Stomach (tissue), 9 donors: ENCODE results near the gene ATIC. TPM values are rescaled to one million over a fixed set of nuclear protein-coding genes. Genes with fewer than 3 reads are reported as not detected.

Source experiments
- DNase-seq, 2 donors: peaks; one replicate each; pipeline versions ENCODE4 v3.0.0 to v3.0.0-alpha.2; 2013 to 2019
- H3K27ac ChIP-seq, 5 donors: fragments of 200-600 bp in 4 of 5; sonication (generic) in 4 of 5; one replicate each; pipeline ENCODE4 v1.5.1; 2013 to 2019; ENCODE audit warnings: mild to moderate bottlenecking in 1 of 5, moderate library complexity in 1 of 5
- H3K27me3 ChIP-seq, 3 donors: fragments of 200-600 bp; sonication (generic); one replicate each; pipeline ENCODE4 v1.5.1; 2017 to 2019; ENCODE audit warnings: mixed run types in 1 of 3
- H3K36me3 ChIP-seq, 4 donors: fragments of 200-600 bp; sonication (generic); 1 replicate in 3 of 4; 2 replicates in 1 of 4; pipeline ENCODE4 v1.5.1; 2016 to 2019
- H3K4me1 ChIP-seq, 4 donors: fragments of 200-600 bp; sonication (generic); one replicate each; pipeline ENCODE4 v1.5.1; 2016 to 2019
- H3K4me3 ChIP-seq, 4 donors: fragments of 200-600 bp; sonication (generic) in 3 of 4; one replicate each; pipeline ENCODE4 v1.5.1; 2016 to 2019; ENCODE audit warnings: mild to moderate bottlenecking in 1 of 4
- H3K9me3 ChIP-seq, 4 donors: fragments of 200-600 bp; sonication (generic); one replicate each; pipeline ENCODE4 v1.5.1; 2016 to 2019
- CTCF ChIP-seq, 7 experiments: fragments of 450-650 bp in 4 of 7; fragments of 200-600 bp in 3 of 7; sonication (generic) in 3 of 7; IDR thresholded peaks; one replicate each; pipeline ENCODE4 v1.5.1; 2016 to 2019; ENCODE audit warnings: antibody characterized with exemption in 7 of 7, control low read depth in 2 of 7, mild to moderate bottlenecking in 1 of 7
- EP300 ChIP-seq: sonication (generic); formaldehyde crosslinking; IDR thresholded peaks from one replicate; pipeline ENCODE4 v1.6.1; 2017; ENCODE audit warnings: antibody characterized with exemption
- POLR2A ChIP-seq, 4 donors: fragments of 450-650 bp; IDR thresholded peaks; one replicate each; pipeline ENCODE4 v1.6.1; 2016; ENCODE audit warnings: antibody characterized with exemption in 4 of 4, control low read depth in 2 of 4, mild to moderate bottlenecking in 1 of 4, moderate library complexity in 1 of 4
- POLR2AphosphoS5 ChIP-seq, 3 donors: sonication (generic); formaldehyde crosslinking; IDR thresholded peaks; one replicate each; pipeline ENCODE4 v1.6.1; 2016; ENCODE audit warnings: antibody characterized with exemption in 3 of 3
- WGBS, 5 donors: extraction: QIAGEN DNeasy Blood & Tissue Kit in 3 of 5; methylation state at CpG; one replicate each; pipeline versions ENCODE4 v1.1.5 to v1.1.7; 2013 to 2018; 5-methylcytosine and 5-hydroxymethylcytosine counted together
- intact Hi-C: fragments of 100-400 bp; cut with DNase I; formaldehyde crosslinking; loops from one replicate; pipeline ENCODE4 v1.15.1; 2023; ENCODE audit warnings: low total_unique reads
- polyA plus RNA-seq, 3 donors: library from polyadenylated mRNA; stranded (reverse); fragments of 200-250 nt; gene quantifications; one replicate each; pipeline ENCODE4 v1.2.3, GENCODE V29; 2013
- total RNA-seq, 5 donors: library from RNA; depleted of rRNA; stranded (reverse); fragments of >200 nt; gene quantifications; one replicate each; pipeline versions ENCODE4 v1.1.0 to v1.2.3, GENCODE V29; 2014 to 2016
- donor health status: healthy with polysubstance abuse.
- donor health status: Bipolar disorder and iron deficiency.
- donor health status: healthy.

Gene ATIC
- total and polyA plus RNA-seq, 8 donors = 9.4 to 125 (median 76.6) TPM

DNA sequence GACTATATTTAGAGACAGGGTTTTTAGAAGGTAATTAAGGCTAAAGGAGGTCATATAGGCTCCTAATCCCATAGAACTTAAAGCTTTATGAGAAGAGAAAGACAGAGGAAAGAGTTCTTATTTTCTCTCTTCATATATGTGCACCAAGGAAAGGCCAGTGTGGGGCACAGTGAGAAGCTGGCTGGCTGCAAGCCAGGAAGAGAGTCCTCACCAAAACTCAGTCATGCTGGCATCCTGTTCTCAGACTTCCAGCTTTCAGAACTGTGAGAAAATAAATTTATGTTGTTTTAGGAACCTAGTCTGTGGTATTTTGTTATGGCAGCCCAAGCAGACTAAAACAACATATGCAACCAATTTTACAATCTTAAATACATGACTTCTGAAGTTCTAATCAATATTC, 31.5 kb upstream of the ATIC start:
- no peak overlapping the region for H3K27ac ChIP-seq
- no peak overlapping the region for H3K4me3 ChIP-seq
- no peak for DNase-seq
- H3K4me1 ChIP-seq = no peaks in the 10 kb centered on the region
- no peak for TF ChIP-seq POLR2AphosphoS5 (IDR thresholded peaks at IDR 0.05)
- TF ChIP-seq POLR2A (IDR thresholded peaks at IDR 0.05) = no peak
- TF ChIP-seq CTCF (IDR thresholded peaks at IDR 0.05) = no peak
- no peak for TF ChIP-seq EP300
- H3K27me3 ChIP-seq = no peaks in the 10 kb centered on the region
- intact Hi-C loops = no loop called here
- no peaks in the 10 kb centered on the region for H3K9me3 ChIP-seq
- H3K36me3 ChIP-seq = no peaks in the 10 kb centered on the region

GRCh38 chr2:215283221-215283620, 28.6 kb upstream of the ATIC start:
- Histone ChIP-seq H3K27ac (no peak overlapping the region), H3K4me3 (no peak overlapping the region), H3K27me3 (no peaks in the 10 kb centered on the region), H3K9me3 (no peaks in the 10 kb centered on the region), H3K36me3 (no peaks in the 10 kb centered on the region), H3K4me1 (no peaks in the 10 kb centered on the region)
- no peak for TF ChIP-seq EP300
- no peak for TF ChIP-seq POLR2A (IDR thresholded peaks at IDR 0.05)
- no peak for TF ChIP-seq CTCF (IDR thresholded peaks at IDR 0.05)
- TF ChIP-seq POLR2AphosphoS5 (IDR thresholded peaks at IDR 0.05) = no peak
- WGBS, 5 donors = 74 to 90% (median 75%) methylated on average over 1 of the region's 1 CpG
- DNase-seq = no peak
- intact Hi-C loops = no loop called here

- WGBS, 5 donors = 84 to 97% (median 90%) methylated on average over 2 of the region's 2 CpGs
- TF ChIP-seq EP300 = no peak
- no peak for TF ChIP-seq POLR2A (IDR thresholded peaks at IDR 0.05)
- no peak for TF ChIP-seq POLR2AphosphoS5 (IDR thresholded peaks at IDR 0.05)
- TF ChIP-seq CTCF (IDR thresholded peaks at IDR 0.05) = no peak
- no peak overlapping the region for H3K4me3 ChIP-seq
- H3K4me1 ChIP-seq = no peaks in the 10 kb centered on the region
- intact Hi-C loops = no loop called here
- no peak for DNase-seq
- H3K36me3 ChIP-seq = no peaks in the 10 kb centered on the region
- no peaks in the 10 kb centered on the region for H3K9me3 ChIP-seq
- H3K27ac ChIP-seq = no peak overlapping the region
- no peaks in the 10 kb centered on the region for H3K27me3 ChIP-seq
These were observed 25.6 kb upstream of the ATIC start for GRCh38 chr2:215286309-215286708.

DNA sequence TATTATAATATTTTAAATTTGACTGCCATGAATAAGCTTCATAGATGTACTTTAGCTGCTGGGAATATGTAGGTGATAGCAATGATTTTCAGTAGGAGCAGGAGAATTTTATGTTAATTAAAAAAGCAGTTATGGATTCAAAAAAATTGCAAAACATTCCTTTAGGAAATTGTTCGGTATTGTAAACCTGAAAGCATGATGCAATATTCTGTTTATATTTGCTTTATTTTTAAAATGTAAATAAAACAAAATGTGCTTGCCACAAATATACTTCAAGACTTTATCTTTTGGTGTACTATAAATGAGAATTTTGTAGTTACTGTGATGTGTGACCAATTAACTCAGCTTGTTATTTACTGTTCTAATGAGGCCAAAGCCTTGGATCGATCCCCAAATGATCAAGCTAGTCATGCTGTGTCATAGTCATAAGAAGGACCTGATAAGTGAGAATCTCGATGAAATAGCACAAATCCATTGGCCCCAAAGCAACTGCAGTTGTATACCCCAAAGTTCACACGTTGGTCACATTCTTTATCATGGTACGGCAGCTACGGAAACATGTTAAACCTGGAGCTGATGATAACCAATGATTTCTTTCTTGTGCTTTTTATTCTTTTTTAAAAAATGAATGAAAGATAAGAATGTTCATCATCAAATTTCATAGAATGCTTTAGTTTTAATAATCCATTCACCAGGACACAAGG, 23.6 kb upstream of the ATIC start:
- Histone ChIP-seq H3K27me3 (no peaks in the 10 kb centered on the region), H3K36me3 (no peaks in the 10 kb centered on the region), H3K4me3 (no peak overlapping the region), H3K9me3 (no peaks in the 10 kb centered on the region), H3K4me1 (no peaks in the 10 kb centered on the region), H3K27ac (no peak overlapping the region)
- WGBS, 5 donors = 72 to 90% (median 80%) methylated on average over 6 of the region's 6 CpGs
- DNase-seq = no peak
- intact Hi-C loops = no loop called here
- TF ChIP-seq CTCF (IDR thresholded peaks at IDR 0.05) = no peak
- no peak for TF ChIP-seq POLR2AphosphoS5 (IDR thresholded peaks at IDR 0.05)
- TF ChIP-seq EP300 = no peak
- no peak for TF ChIP-seq POLR2A (IDR thresholded peaks at IDR 0.05)
